HEK293 (cell line): ENCODE measurements around the gene EPN1.

ENCODE experiments used
- CTCF ChIA-PET: fragments of 350-600 bp; formaldehyde crosslinking; extraction: SDS; loops from one replicate; lab custom pipeline; 2021; ENCODE audit warnings: antibody characterized with exemption; lab: Yijun Ruan, JAX
- POLR2A ChIA-PET: fragments of 300-600 bp; formaldehyde crosslinking; extraction: SDS; loops from one replicate; lab custom pipeline; 2020; ENCODE audit warnings: antibody characterized with exemption, inconsistent platforms; lab: Yijun Ruan, JAX
- H3K27ac ChIP-seq: fragments of 200-500 bp; sonication (Bioruptor generic); 2 replicates; pipeline ENCODE4 v1.5.1; 2014; ENCODE audit warnings: low read depth, low read length, control low read depth, inconsistent platforms; ENCODE audit errors: extremely low read depth
- H3K36me3 ChIP-seq, 2 experiments: fragments of 200-500 bp in 1 of 2; sonication (Bioruptor generic) in 1 of 2; 1 replicate in 1 of 2; 2 replicates in 1 of 2; pipeline ENCODE4 v1.5.1; 2014 to 2017; ENCODE audit warnings: inconsistent platforms in 2 of 2, low read length in 2 of 2; ENCODE audit not compliant: control insufficient read depth in 2 of 2, insufficient read depth in 1 of 2
- H3K4me1 ChIP-seq: fragments of 200-500 bp; sonication (Bioruptor generic); 2 replicates; pipeline ENCODE4 v1.5.1; 2014; ENCODE audit warnings: mild to moderate bottlenecking, low read length, inconsistent platforms; ENCODE audit not compliant: control insufficient read depth, insufficient read depth
- H3K4me3 ChIP-seq: 2 replicates; pipeline ENCODE4 v1.5.1; 2011; ENCODE audit warnings: low read depth, mild to moderate bottlenecking, control low read depth, low read length, moderate library complexity
- H3K9me3 ChIP-seq: fragments of 200-500 bp; sonication (Bioruptor generic); 2 replicates; pipeline ENCODE4 v1.5.1; 2014; ENCODE audit warnings: low read depth, low read length, inconsistent platforms; ENCODE audit not compliant: control insufficient read depth, insufficient read depth
- BCL6B ChIP-seq: fragments of 450-650 bp; formaldehyde crosslinking; IDR thresholded peaks from 2 replicates; pipeline ENCODE4 v1.5.1; 2017; ENCODE audit warnings: missing biosample characterization, missing genetic modification characterization
- MEIS1 ChIP-seq: sonication (generic); formaldehyde crosslinking; IDR thresholded peaks from 2 replicates; pipeline ENCODE4 v1.8.1; 2022; ENCODE audit warnings: missing genetic modification reagents, mild to moderate bottlenecking, borderline replicate concordance
- TRIM28 ChIP-seq: IDR thresholded peaks from 2 replicates; pipeline ENCODE4 v1.6.1; 2011; ENCODE audit warnings: low read length, control low read depth, borderline replicate concordance
- ZBTB10 ChIP-seq: fragments of 450-650 bp; formaldehyde crosslinking; IDR thresholded peaks from 2 replicates; pipeline ENCODE4 v1.5.1; 2016; ENCODE audit warnings: missing biosample characterization, missing genetic modification characterization
- ZFP3 ChIP-seq: fragments of 450-650 bp; formaldehyde crosslinking; IDR thresholded peaks from 2 replicates; pipeline ENCODE4 v1.5.1; 2016; ENCODE audit warnings: low read depth, missing biosample characterization, missing genetic modification characterization
- ZNF174 ChIP-seq: fragments of 450-650 bp; formaldehyde crosslinking; IDR thresholded peaks from 2 replicates; pipeline ENCODE4 v1.5.0; 2017; ENCODE audit warnings: missing biosample characterization, mild to moderate bottlenecking, missing genetic modification characterization
- ZNF175 ChIP-seq: fragments of 450-650 bp; formaldehyde crosslinking; IDR thresholded peaks from 2 replicates; pipeline ENCODE4 v1.5.1; 2016; ENCODE audit warnings: missing biosample characterization, missing genetic modification characterization
- ZNF211 ChIP-seq: fragments of 450-650 bp; formaldehyde crosslinking; IDR thresholded peaks from 2 replicates; pipeline ENCODE4 v1.5.1; 2016; ENCODE audit warnings: low read depth, missing biosample characterization, missing genetic modification characterization
- ZNF239 ChIP-seq: fragments of 450-650 bp; formaldehyde crosslinking; IDR thresholded peaks from 2 replicates; pipeline ENCODE4 v1.5.1; 2016; ENCODE audit warnings: missing biosample characterization, missing genetic modification characterization
- ZNF274 ChIP-seq, 2 experiments: fragments of 200-500 bp in 1 of 2; fragments of 450-650 bp in 1 of 2; sonication (Bioruptor generic) in 1 of 2; formaldehyde crosslinking in 1 of 2; IDR thresholded peaks; 2 replicates each; pipeline versions ENCODE4 v1.5.1 to v1.6.1; 2014 to 2016; ENCODE audit warnings: borderline replicate concordance in 1 of 2, inconsistent platforms in 1 of 2, low read length in 1 of 2, missing biosample characterization in 1 of 2, missing genetic modification characterization in 1 of 2
- ZNF341 ChIP-seq: fragments of 450-650 bp; formaldehyde crosslinking; IDR thresholded peaks from 2 replicates; pipeline ENCODE4; 2016; ENCODE audit warnings: low read depth, missing biosample characterization, missing genetic modification characterization
- ZNF362 ChIP-seq: fragments of 450-650 bp; formaldehyde crosslinking; IDR thresholded peaks from 2 replicates; pipeline ENCODE4 v1.5.1; 2016; ENCODE audit warnings: missing biosample characterization, missing genetic modification characterization
- ZNF398 ChIP-seq: fragments of 450-650 bp; formaldehyde crosslinking; IDR thresholded peaks from 2 replicates; pipeline ENCODE4 v1.5.1; 2017; ENCODE audit warnings: missing biosample characterization, missing genetic modification characterization
- ZNF580 ChIP-seq: fragments of 450-650 bp; formaldehyde crosslinking; IDR thresholded peaks from 2 replicates; pipeline ENCODE4 v1.5.1; 2016; ENCODE audit warnings: missing biosample characterization, missing genetic modification characterization
- ZNF645 ChIP-seq: fragments of 450-650 bp; formaldehyde crosslinking; IDR thresholded peaks from 2 replicates; pipeline ENCODE4; 2016; ENCODE audit warnings: missing biosample characterization, missing genetic modification characterization
- ZNF660 ChIP-seq: fragments of 450-650 bp; IDR thresholded peaks from 2 replicates; pipeline ENCODE4 v1.5.1; 2018; ENCODE audit warnings: missing biosample characterization, mild to moderate bottlenecking, missing genetic modification characterization
- ZNF701 ChIP-seq: fragments of 450-650 bp; formaldehyde crosslinking; IDR thresholded peaks from 2 replicates; pipeline ENCODE4 v1.5.1; 2016; ENCODE audit warnings: missing biosample characterization, missing genetic modification characterization
- ZNF747 ChIP-seq: fragments of 450-650 bp; formaldehyde crosslinking; IDR thresholded peaks from 2 replicates; pipeline ENCODE4 v1.5.1; 2016; ENCODE audit warnings: missing biosample characterization, missing genetic modification characterization
- ZNF76 ChIP-seq: fragments of 450-650 bp; formaldehyde crosslinking; IDR thresholded peaks from 2 replicates; pipeline ENCODE4; 2016; ENCODE audit warnings: low read depth, missing biosample characterization, missing genetic modification characterization, borderline replicate concordance

The EPN1 gene

GRCh38 chr19:55677572-55678028 lies 2.6 kb downstream of the EPN1 start:
- POLR2A ChIA-PET: no interaction called here
- H3K9me3 ChIP-seq: no peaks in the 10 kb centered on the region
- H3K27ac ChIP-seq: no peak overlapping the region
- TF ChIP-seq ZNF398 (tag by site-specific recombination) (no peak), ZNF175 (tag by site-specific recombination) (no peak), ZNF341 (no peak), ZNF701 (tag by site-specific recombination) (no peak), ZBTB10 (no peak), TRIM28 (no peak), ZNF580 (tag by site-specific recombination) (no peak), ZNF362 (tag by site-specific recombination) (no peak), ZNF174 (tag by site-specific recombination) (no peak), ZNF645 (tag by site-specific recombination) (no peak), ZFP3 (tag by site-specific recombination) (no peak), ZNF211 (tag by site-specific recombination) (no peak), BCL6B (no peak), ZNF76 (tag by site-specific recombination) (no peak), ZNF239 (tag by site-specific recombination) (no peak), ZNF274 (IDR thresholded peaks at IDR 0.05; ENCODE audit: low read length) (no peak), ZNF274 (tag by site-specific recombination; IDR thresholded peaks at IDR 0.05; ENCODE audit: borderline replicate concordance) (no peak), MEIS1 (no peak), ZNF660 (tag by site-specific recombination) (no peak), ZNF747 (tag by site-specific recombination) (no peak)
- TF ChIP-seq, all 188 proteins: peak for 0
- Histone ChIP-seq H3K4me3 (no peak overlapping the region), H3K4me1 (peaks cover 12% of the 10 kb centered on the region), H3K36me3 (peaks cover 12 to 67% of the 10 kb centered on the region in 2 experiments)
- CTCF ChIA-PET: interaction anchor here (1.4 kb wide), 1 partner anchor 132 kb away, joined by 5 read pairs; no protein-coding TSS in a partner anchor
